GM08714 (cell line): ENCODE measurements around the gene AP5B1.

Experiments used
- H3K4me3 ChIP-seq: fragments of 200-500 bp; sonication (Bioruptor generic); 2 replicates; pipeline ENCODE4 v1.5.1; 2014; ENCODE audit warnings: mild to moderate bottlenecking, low read length, inconsistent platforms
- ZNF274 ChIP-seq: IDR thresholded peaks from 2 replicates; pipeline ENCODE4 v1.6.1; 2012; ENCODE audit warnings: mild to moderate bottlenecking, low read depth, low read length

The AP5B1 gene

DNA sequence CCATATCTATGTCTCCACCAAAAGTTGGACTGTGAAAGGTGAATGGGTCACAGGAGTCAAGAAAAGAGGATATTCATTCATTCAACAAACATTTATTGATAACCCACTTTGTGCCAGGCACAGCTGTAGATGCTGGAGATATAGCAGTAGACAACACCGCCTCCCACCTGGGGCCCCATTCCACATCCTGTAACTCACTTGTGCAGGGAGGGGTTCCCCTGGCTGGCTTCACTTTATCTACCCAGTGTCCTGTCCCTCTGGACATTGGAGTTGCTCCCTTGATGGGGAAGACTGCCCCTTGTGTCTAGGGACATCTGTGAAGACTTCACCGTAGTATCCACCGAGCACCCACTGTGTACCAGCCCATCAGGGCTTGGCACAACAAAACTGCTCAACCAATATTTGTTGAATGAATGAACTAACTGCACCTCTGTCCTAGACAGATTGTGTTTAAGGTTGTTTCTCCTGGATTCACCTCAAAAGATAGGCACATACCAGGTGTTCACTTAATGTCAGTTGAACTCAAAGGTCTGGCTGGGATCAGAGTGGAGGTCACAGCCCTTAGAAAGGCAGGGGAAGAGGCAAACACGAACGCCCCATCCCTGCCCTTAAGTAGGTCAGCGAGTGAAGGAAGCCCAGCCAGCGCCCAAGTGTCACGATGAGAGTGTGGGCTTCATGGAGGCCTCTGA lies 4.7 kb upstream of the AP5B1 start:
- no peak overlapping the region for H3K4me3 ChIP-seq
- no peak for TF ChIP-seq ZNF274

DNA sequence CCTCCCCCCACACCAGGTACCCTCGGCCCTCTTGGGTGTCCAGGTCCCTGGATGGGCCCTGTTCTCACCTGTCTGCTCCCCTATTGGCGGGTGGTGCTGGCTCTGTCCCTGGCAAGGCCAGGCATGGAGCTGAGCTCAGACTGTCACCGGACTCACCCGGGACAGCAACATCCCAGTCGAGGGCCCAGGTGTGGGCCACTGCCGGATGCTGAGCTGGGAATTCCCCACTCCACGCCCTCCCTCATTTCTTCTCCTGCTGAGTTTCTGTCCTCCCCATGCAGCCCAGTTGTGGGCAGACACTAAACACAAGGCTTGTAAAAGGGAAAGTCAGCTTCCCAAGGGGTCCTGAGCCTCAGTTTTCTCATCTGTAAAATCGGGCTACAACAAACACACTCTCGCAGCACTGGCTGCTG lies 2.0 kb upstream of the AP5B1 start:
- H3K4me3 ChIP-seq = no peak overlapping the region
- TF ChIP-seq ZNF274 = no peak

DNA sequence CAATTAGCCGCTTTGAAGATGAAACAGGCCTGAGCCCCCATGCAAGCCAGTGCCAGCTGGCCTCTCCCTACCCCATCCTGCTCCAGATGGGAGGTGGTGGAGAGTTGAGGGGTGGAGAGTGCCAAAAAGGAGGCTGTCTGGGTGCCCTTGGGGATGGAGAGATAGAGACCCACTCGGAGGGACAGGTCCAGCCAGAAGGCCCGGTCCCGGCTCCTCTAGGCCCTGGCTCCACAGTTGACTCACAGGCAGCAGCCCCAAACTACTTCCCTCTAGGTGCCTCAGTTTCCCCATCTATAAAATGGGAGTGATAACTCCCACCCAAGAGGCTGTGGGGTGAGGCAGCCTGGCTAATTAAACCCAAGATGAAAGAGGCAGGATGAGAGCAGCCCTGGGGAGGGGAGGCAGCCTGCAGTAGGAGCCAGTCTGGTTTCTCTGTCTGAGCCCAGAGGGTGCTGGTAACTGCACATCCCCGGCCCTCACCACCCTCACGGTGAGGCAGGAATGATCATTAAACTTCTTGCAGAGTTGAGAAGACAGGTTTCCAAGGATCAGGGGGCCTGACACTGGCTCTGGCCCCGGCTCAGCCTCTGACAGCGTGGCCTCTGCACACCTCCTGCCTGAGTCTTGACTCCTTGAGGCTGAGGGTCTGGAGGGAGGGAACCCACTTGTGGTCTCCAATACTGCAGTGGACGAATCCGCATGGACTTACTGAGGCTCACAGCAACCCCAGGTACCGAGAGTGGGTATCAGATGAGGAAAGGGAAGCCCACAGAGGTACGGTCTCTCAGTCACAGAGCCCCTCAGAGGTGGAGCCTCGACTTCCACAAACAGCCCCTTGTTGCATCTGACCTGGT lies 1.4 kb upstream of the AP5B1 start:
- TF ChIP-seq ZNF274 = no peak
- H3K4me3 ChIP-seq = no peak overlapping the region

DNA sequence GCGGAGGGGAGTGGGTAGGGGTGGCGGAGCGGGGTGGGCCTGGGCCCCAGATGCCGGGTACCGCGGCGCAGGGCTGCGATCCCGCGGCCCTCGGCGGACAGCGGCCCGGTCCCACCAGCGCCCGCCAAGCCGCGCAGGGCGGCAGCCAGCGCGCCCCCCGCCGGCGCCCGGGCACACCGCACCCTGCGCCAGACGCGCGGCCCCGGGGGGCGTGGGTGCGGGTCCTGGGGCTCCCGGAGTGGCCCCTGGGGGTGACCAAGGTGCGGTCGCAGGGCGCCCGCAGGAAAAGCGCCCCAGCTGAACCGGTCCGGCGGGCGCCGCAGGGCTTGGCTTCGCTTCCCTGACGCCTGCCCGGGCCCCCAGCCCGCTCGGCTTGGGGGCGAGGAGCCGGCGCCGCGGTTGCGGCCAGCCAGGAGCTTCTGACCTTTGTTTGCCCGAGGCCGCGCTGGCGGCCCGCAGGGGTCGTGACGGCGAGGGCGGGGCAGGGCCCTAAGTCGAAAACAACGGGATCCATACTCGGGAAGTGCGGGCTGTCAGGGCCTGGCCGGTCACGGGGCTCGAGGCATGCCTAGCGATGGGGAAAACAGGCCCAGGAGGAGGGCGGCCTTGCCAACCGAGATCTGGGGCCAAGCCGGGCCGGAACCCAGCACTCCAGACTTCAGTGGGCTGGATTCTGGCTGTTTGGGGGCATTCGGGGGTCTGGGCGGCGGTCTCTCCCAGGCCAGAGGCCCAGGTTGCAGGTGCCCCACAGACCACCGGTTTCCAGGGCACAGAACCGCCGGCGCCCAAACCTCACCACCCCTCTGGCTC lies 581 bp upstream of the AP5B1 start:
- no peak for TF ChIP-seq ZNF274
- H3K4me3 ChIP-seq = peak overlapping the region; percentile 16; the same call in 1 of the 2 replicates

DNA sequence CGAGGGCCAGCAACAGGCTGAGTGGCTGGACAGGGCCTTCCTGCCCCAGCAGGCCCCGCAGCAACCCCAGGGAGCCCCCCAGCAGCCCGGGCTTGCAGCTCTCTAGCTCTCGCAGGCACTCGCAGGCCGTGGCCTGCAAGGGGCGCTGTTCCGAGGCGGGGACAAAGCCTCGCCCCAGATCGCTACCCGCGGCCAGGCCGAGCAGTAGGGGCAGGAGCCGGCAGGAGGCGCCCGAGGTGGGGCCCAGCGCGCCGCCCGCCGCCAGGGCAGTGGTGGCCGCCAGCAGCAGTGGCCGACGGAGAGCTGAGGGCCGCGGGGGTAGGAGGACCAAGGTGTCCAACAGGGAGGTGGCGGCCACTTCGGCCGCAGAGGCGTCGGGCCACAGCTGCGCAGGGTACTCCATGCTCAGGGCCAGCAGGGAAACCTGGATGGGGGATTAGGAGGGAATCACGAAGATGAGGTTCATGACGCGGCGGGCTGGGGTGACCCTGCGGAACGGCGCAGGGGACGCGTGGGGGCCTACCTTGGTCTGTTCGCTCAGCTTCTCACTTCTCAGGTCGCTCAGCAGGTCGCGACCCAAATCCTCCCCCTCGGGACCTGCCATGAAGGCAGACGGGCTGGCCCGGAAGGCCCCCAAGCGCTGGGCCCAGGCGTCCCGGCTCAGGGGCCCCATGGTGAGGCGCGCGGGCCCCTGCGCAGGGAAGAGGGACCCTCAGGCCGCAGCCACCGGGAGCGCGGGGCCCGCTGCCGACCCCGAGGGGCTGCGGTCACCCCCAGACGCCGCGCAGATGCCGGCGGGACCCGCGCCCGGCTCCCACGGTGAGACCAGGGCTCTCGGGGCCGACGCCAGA lies 632 bp downstream of the AP5B1 start:
- peak overlapping the region; percentile 84 for H3K4me3 ChIP-seq
- no peak for TF ChIP-seq ZNF274

DNA sequence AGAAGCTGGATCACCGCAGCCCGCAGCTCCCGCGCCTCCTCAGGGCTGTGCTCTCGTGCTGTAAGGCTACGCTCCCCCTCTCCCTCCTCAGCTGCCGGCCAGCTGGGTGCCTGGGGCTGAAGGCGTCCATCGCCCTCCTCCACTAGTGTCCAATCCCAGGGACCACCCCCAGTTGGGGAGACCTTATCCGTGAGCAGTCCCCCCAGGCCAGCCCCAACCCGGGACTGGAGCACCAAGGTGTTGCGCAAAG lies 1.2 kb downstream of the AP5B1 start:
- TF ChIP-seq ZNF274 = no peak
- H3K4me3 ChIP-seq = peak overlapping the region; percentile 84; the same call in 1 of the 2 replicates

DNA sequence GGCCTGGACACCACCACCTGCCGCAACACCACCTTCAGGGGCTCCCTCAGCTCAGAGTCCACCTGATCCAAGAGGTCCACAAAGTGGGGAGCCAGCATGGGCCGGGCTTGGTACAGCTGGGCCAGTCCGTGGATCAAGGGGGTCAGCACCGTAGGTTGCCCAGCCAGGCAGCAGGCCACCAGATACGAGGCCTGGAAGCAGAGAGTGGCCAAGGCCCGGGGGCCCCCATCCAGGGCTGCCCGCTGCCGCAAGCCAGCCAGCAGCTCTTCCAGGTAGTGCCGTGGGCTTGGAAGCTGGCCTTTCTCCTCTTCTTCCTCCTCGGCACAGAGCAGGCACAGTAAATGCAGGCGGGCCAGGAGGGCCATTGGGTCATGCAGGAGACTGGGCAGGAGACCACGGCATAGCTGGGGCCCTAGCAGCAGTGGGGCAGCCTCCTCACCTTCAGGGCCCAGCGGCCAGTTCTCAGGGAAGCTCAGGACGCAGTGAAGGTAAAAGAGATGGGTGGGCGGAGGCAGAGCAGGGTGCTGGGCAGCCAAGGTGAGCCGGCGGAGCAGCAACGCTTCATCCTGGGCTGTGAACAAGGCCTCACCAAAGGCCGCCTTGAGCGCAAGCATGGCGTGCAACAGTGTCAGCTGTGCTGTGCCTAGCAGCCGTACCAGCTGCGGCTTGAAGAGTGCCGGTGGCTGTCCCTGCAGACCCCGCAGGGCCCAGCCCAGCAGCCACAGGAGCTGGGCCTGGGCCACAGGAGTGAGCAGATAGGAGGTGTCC lies 1.7 kb downstream of the AP5B1 start:
- no peak for TF ChIP-seq ZNF274

DNA sequence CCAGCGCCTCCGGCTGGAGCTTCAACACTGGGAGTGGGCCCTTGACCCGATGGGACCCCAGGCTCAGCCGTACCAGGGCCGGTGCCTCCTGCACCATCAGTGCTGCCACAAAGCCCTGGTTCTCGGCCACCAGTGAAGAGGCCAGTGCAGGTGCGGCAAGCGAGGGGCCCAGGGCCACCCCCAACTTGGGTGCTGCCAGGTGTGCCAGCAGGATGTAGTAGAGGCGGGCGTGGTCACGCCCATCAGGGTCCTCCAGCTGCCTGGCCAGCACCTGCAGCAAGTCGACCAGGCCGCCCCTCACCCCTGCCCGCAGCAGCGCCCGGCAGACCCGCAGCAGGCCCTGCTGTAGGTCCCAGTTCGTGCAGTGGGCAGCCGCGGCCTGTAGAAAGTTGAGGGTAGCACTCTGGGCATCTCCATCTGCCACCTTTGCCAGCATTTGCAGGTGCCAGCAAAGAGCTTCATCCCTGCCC lies 2.3 kb downstream of the AP5B1 start:
- no peak for TF ChIP-seq ZNF274
- H3K4me3 ChIP-seq = no peak overlapping the region

More for the DNA sequence above, 1.7 kb downstream of the AP5B1 start:
- no peak overlapping the region; the same call in 1 of the 2 replicates for H3K4me3 ChIP-seq

DNA sequence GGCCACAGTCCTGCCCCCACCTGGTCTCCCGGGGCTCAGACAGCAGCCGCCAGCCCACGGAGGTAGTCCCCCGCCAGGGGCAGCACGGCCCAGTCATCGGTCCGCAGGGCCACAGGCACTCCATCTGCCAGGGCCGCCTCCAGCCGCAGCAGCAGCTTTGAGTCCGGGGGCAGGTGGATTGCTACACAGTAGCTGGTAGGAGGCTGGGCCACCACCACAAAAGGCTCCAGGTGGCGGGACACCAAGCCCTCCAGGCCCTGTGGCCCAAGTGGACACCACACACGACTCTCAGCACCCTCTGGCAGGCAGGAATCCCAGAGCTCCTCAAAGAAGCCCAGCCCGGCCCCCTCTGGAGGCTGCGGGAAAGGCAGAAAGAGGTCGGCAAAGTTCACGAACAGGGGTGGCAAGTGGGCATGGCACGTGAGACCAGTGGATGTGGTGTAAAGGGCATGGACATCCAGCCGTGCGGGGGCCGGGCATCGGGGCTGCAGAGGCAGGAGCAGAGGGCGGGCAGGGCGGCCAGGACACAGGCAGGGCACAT lies 2.9 kb downstream of the AP5B1 start:
- TF ChIP-seq ZNF274 = no peak
- H3K4me3 ChIP-seq = no peak overlapping the region

DNA sequence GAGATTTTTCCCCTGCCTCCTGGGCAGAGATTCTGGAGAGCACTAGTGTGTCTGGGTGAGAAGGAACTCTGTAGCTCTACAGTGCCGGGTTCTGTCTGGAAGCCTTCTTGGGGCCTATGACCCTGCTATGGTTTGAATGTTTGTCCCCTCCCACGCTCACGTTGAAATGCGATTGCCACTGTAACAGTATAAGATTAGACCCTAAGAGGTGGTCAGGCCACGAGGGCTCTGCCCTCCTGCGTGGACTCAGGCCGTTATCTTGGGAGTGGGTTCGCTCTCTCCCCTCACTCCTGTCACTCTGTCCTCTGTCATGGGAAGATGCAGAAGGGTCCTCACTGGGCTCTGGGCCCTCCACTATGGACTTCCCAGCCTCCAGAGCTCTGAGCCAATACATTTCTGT lies 3.5 kb downstream of the AP5B1 start:
- no peak for TF ChIP-seq ZNF274
- no peak overlapping the region for H3K4me3 ChIP-seq

DNA sequence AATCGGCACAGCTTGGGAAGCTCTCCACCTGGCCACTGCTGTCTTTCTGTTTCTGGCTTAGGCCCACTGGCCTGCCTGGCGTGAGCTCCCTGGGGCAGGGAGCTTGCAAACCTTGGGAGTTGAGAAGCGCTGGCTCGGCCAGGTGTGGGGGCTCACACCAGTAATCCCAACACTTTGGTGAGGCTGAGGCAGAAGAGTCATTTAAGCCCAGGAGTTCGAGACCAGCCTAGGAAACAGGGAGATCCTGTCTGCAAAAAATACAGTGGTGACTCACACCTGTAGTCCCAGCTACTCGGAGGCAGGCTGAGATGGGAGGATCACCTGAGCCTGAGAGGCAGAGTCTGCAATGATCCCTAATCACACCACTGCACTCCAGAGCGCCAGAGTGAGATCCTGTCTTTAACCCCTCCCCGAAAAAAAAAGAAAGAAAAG lies 4.0 kb downstream of the AP5B1 start:
- no peak overlapping the region for H3K4me3 ChIP-seq
- TF ChIP-seq ZNF274 = no peak

DNA sequence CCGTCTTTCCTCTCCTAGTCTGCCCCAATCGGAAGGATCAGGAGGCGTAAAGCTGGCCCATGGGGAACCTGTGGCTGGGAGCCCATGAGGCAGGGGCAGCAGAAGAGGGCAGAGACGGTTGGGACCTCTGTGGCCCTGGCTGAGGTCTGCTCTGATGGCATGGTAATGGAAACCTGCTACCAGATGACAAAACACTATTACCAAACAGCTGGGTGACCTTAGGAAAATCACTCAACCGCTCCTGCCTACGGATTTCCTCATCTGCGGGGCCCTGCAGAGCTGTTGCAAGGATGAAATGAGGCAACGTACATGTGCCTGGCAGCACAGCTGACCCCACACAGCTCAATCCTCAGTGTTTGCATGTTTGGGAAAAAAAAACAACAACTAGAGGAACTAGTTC lies 4.6 kb downstream of the AP5B1 start:
- no peak overlapping the region for H3K4me3 ChIP-seq
- TF ChIP-seq ZNF274 = no peak
